ENCODE results near the gene PFDN6.

PFDN6 gene

DNA sequence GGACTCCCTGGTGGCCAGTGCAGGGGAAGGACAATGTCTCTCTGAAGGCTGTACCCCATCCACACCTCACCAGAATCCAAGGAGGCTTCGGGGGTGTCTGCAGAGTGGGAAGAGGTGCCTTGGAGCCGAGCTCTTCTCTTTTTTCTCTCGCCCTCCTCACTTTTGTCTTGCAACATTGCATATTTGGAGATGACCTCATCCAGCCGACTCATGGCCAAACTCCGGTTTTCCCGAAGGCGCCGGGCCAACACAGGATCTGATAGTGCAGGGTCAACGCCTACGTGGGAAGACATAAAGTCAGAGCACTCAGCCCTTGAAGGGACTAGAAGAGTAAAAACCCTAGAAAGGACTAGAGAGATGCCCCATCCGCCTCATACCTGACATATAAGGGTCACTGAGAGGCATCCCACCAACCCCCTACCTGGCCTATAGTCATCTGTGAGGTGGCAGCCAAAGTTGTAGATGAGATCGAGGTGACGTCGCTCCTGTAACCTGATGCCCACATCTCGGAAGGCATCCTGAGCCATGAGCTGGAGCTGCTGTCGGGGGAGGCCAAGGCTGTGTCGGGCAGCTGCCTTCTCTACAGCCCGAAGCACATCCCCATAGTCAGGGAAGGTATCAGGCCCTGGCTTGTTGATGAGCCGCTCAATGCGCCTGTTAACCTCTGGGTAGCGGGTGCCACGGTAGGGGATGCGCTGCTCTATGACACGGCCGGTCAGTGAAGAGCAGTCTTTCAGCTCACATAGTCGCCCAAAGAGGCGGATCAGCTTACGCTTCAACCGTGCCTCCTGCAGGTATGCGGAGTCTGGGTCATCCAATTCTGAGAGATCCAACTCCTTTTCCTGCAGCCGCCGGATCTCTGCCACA is 31.1 kb downstream of the PFDN6 start:
- no peak for TF ChIP-seq PATZ1 (CRISPR knock-in tag; IDR thresholded peaks at IDR 0.05; ENCODE audit: borderline replicate concordance)
- TF ChIP-seq ZNF8 (CRISPR knock-in tag; IDR thresholded peaks at IDR 0.05), result no peak
- peak; percentile 8; the same call in 1 of the 2 replicates for TF ChIP-seq ISL1 (CRISPR knock-in tag; IDR thresholded peaks at IDR 0.05)
- peak; percentile 4; the same call in 2 of the 3 replicates for ATAC-seq

DNA sequence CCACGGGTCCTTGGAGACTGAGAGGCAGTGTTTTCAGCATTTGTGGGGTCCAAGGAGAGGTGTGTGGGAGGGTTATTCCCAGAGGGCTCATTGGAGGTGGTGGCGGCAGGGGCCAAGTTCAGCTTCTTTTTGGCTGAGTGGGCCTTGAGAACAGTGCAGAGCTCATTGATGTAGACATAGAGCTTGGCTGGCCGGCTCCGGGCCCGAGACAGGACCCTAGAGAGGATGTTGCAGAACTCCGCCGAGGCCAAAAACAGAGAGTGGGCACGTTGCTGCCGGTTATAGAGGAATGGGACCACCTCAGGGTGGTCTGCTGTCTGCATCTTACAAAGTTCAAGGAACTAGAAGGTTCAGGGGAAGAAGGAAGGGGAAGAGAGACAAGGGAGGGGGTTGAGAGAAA is 31.8 kb downstream of the PFDN6 start:
- TF ChIP-seq GLIS3 (CRISPR knock-in tag; IDR thresholded peaks at IDR 0.05) (no peak), ZNF565 (CRISPR knock-in tag; conservative IDR thresholded peaks at IDR 0.05; ENCODE audit: low read depth) (no peak), TCF4 (CRISPR knock-in tag; IDR thresholded peaks at IDR 0.05; ENCODE audit: borderline replicate concordance) (no peak), ZFP3 (CRISPR knock-in tag; IDR thresholded peaks at IDR 0.05) (no peak), TSHZ2 (CRISPR knock-in tag; IDR thresholded peaks at IDR 0.05) (no peak), CREB5 (CRISPR knock-in tag; IDR thresholded peaks at IDR 0.05; ENCODE audit: low read depth) (no peak), ISL1 (CRISPR knock-in tag; IDR thresholded peaks at IDR 0.05) (no peak), OSR1 (CRISPR knock-in tag; IDR thresholded peaks at IDR 0.05) (no peak), ARNTL (CRISPR knock-in tag; IDR thresholded peaks at IDR 0.05; ENCODE audit: borderline replicate concordance, low read depth) (no peak)
- TF ChIP-seq, protein P1, sequence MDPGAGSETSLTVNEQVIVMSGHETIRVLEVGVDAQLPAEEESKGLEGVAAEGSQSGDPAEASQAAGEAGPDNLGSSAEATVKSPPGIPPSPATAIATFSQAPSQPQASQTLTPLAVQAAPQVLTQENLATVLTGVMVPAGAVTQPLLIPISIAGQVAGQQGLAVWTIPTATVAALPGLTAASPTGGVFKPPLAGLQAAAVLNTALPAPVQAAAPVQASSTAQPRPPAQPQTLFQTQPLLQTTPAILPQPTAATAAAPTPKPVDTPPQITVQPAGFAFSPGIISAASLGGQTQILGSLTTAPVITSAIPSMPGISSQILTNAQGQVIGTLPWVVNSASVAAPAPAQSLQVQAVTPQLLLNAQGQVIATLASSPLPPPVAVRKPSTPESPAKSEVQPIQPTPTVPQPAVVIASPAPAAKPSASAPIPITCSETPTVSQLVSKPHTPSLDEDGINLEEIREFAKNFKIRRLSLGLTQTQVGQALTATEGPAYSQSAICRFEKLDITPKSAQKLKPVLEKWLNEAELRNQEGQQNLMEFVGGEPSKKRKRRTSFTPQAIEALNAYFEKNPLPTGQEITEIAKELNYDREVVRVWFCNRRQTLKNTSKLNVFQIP (CRISPR knock-in tag; IDR thresholded peaks at IDR 0.05; ENCODE audit: borderline replicate concordance, low read depth), result no peak
- TF ChIP-seq, protein P2, sequence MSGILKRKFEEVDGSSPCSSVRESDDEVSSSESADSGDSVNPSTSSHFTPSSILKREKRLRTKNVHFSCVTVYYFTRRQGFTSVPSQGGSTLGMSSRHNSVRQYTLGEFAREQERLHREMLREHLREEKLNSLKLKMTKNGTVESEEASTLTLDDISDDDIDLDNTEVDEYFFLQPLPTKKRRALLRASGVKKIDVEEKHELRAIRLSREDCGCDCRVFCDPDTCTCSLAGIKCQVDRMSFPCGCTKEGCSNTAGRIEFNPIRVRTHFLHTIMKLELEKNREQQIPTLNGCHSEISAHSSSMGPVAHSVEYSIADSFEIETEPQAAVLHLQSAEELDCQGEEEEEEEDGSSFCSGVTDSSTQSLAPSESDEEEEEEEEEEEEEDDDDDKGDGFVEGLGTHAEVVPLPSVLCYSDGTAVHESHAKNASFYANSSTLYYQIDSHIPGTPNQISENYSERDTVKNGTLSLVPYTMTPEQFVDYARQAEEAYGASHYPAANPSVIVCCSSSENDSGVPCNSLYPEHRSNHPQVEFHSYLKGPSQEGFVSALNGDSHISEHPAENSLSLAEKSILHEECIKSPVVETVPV (CRISPR knock-in tag; IDR thresholded peaks at IDR 0.05), result no peak
- no peak for ATAC-seq

DNA sequence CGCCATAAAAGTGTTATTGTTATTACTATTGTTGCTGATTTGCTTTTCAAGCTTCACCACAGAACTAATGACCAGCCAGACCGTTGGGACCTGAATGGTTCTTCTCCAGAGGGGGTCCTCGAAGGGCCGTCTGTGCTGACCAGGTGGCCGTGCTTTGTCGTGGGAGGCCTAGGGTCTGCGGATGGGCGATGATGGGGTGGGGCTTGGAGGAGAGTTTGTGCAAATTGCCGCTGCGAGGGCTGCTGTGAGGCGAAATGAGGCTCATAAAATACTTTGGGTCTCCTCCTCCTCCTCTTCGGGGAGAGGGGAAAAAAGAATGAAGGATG is 34.2 kb downstream of the PFDN6 start:
- TF ChIP-seq, protein P2 (CRISPR knock-in tag; IDR thresholded peaks at IDR 0.05), result no peak
- no peak for TF ChIP-seq ESRRG (CRISPR knock-in tag; IDR thresholded peaks at IDR 0.05)
- TF ChIP-seq CREB5 (CRISPR knock-in tag; IDR thresholded peaks at IDR 0.05; ENCODE audit: low read depth), result no peak
- TF ChIP-seq OSR1 (CRISPR knock-in tag; IDR thresholded peaks at IDR 0.05), result no peak
- no peak for TF ChIP-seq RARB (CRISPR knock-in tag; IDR thresholded peaks at IDR 0.05)
- TF ChIP-seq ISL1 (CRISPR knock-in tag; IDR thresholded peaks at IDR 0.05), result no peak
- TF ChIP-seq ARNTL (CRISPR knock-in tag; IDR thresholded peaks at IDR 0.05; ENCODE audit: borderline replicate concordance, low read depth), result no peak
- no peak for TF ChIP-seq ZNF8 (CRISPR knock-in tag; IDR thresholded peaks at IDR 0.05)
- no peak for TF ChIP-seq ZNF70 (CRISPR knock-in tag; IDR thresholded peaks at IDR 0.05)
- TF ChIP-seq PPARA (CRISPR knock-in tag; IDR thresholded peaks at IDR 0.05; ENCODE audit: borderline replicate concordance), result no peak
- ATAC-seq, result no peak
